H9 (cell line): ENCODE data around the gene MYLK3. TPM values are rescaled to one million over a fixed set of nuclear protein-coding genes. Genes with fewer than 3 reads are reported as not detected.

Experiments
- DNase-seq: peaks from one replicate; pipeline ENCODE4 v3.0.0-alpha.2; 2017
- H2AFZ ChIP-seq: one replicate; pipeline ENCODE4 v1.6.1; 2013; ENCODE audit warnings: mild to moderate bottlenecking, low read length, control low read depth, moderate library complexity
- H2AK5ac ChIP-seq: 2 replicates; pipeline ENCODE4 v1.6.1; 2013; ENCODE audit warnings: low read length, control low read depth, mixed read lengths; ENCODE audit not compliant: insufficient read length
- H2BK120ac ChIP-seq: one replicate; pipeline ENCODE4 v1.6.1; 2013; ENCODE audit warnings: low read depth, mild to moderate bottlenecking, low read length, control low read depth, inconsistent platforms; ENCODE audit not compliant: poor library complexity, severe bottlenecking
- H2BK12ac ChIP-seq: 2 replicates; pipeline ENCODE4 v1.6.1; 2013; ENCODE audit warnings: low read length, control low read depth, mixed read lengths, low read depth; ENCODE audit not compliant: insufficient read length
- H2BK15ac ChIP-seq: 2 replicates; pipeline ENCODE4 v1.6.1; 2013; ENCODE audit warnings: low read depth, low read length, control low read depth
- H2BK20ac ChIP-seq: one replicate; pipeline ENCODE4 v1.6.1; 2013; ENCODE audit warnings: low read depth, mild to moderate bottlenecking, low read length, control low read depth, inconsistent platforms; ENCODE audit not compliant: poor library complexity, severe bottlenecking
- H2BK5ac ChIP-seq: 2 replicates; pipeline ENCODE4 v1.6.1; 2013; ENCODE audit warnings: low read length, control low read depth, mixed read lengths; ENCODE audit not compliant: insufficient read length
- H3K14ac ChIP-seq: 2 replicates; pipeline ENCODE4 v1.6.1; 2013; ENCODE audit warnings: low read length, control low read depth; ENCODE audit not compliant: insufficient read depth
- H3K18ac ChIP-seq: 2 replicates; pipeline ENCODE4 v1.6.1; 2013; ENCODE audit warnings: low read depth, mild to moderate bottlenecking, mixed read lengths, low read length, control low read depth; ENCODE audit not compliant: insufficient read length
- H3K23ac ChIP-seq: 2 replicates; pipeline ENCODE4 v1.6.1; 2013; ENCODE audit warnings: low read length, control low read depth, mixed read lengths, low read depth; ENCODE audit not compliant: insufficient read length
- H3K23me2 ChIP-seq: 2 replicates; pipeline ENCODE4 v1.6.1; 2013; ENCODE audit warnings: low read depth, mild to moderate bottlenecking, mixed read lengths, low read length, control low read depth; ENCODE audit not compliant: insufficient read length, poor library complexity, severe bottlenecking
- H3K27ac ChIP-seq: 2 replicates; pipeline ENCODE4 v1.5.1; 2013; ENCODE audit warnings: low read length, control low read depth, mixed read lengths, low read depth; ENCODE audit not compliant: insufficient read length
- H3K27me3 ChIP-seq: 2 replicates; pipeline ENCODE4 v1.6.1; 2013; ENCODE audit warnings: low read length, control low read depth, inconsistent platforms; ENCODE audit not compliant: insufficient read depth
- H3K4ac ChIP-seq: 2 replicates; pipeline ENCODE4 v1.6.1; 2013; ENCODE audit warnings: low read depth, mild to moderate bottlenecking, control low read depth, inconsistent platforms, low read length, moderate library complexity
- H3K4me1 ChIP-seq: 2 replicates; pipeline ENCODE4 v1.6.1; 2013; ENCODE audit warnings: low read length, control low read depth, inconsistent platforms; ENCODE audit not compliant: insufficient read depth
- H3K4me2 ChIP-seq: 2 replicates; pipeline ENCODE4 v1.6.1; 2013; ENCODE audit warnings: low read length, control low read depth, mixed read lengths; ENCODE audit not compliant: insufficient read length, insufficient read depth
- H3K56ac ChIP-seq: 2 replicates; pipeline ENCODE4 v1.6.1; 2013; ENCODE audit warnings: low read depth, mild to moderate bottlenecking, mixed read lengths, low read length, control low read depth; ENCODE audit not compliant: insufficient read length
- H3K79me1 ChIP-seq: 2 replicates; pipeline ENCODE4 v1.6.1; 2013; ENCODE audit warnings: low read depth, mild to moderate bottlenecking, moderate library complexity, low read length, control low read depth, inconsistent platforms; ENCODE audit not compliant: insufficient read depth, poor library complexity, severe bottlenecking
- H3K79me2 ChIP-seq: 2 replicates; pipeline ENCODE4 v1.6.1; 2013; ENCODE audit warnings: low read length, control low read depth, inconsistent platforms; ENCODE audit not compliant: insufficient read depth
- H3K9ac ChIP-seq: 2 replicates; pipeline ENCODE4 v1.6.1; 2013; ENCODE audit warnings: low read length, control low read depth, mixed read lengths; ENCODE audit not compliant: insufficient read length; ENCODE audit errors: extremely low read depth
- H3K9me3 ChIP-seq: one replicate; pipeline ENCODE4 v1.6.1; 2013; ENCODE audit warnings: low read depth, low read length, inconsistent platforms; ENCODE audit not compliant: control insufficient read depth
- H3T11ph ChIP-seq: one replicate; pipeline ENCODE4 v1.6.1; 2013; ENCODE audit warnings: mild to moderate bottlenecking, low read length, control low read depth, inconsistent platforms
- H4K20me1 ChIP-seq: one replicate; pipeline ENCODE4 v1.6.1; 2013; ENCODE audit not compliant: control insufficient read depth, insufficient read length, insufficient read depth
- H4K5ac ChIP-seq: 2 replicates; pipeline ENCODE4 v1.6.1; 2013; ENCODE audit warnings: low read depth, mild to moderate bottlenecking, mixed read lengths, low read length, control low read depth; ENCODE audit not compliant: insufficient read length
- H4K8ac ChIP-seq: replicated peaks from 2 replicates; pipeline ENCODE4 v1.6.1; 2013; ENCODE audit warnings: low read length, control low read depth, mixed read lengths, low read depth; ENCODE audit not compliant: insufficient read length
- H4K91ac ChIP-seq: 2 replicates; pipeline ENCODE4 v1.6.1; 2013; ENCODE audit warnings: low read depth, mild to moderate bottlenecking, moderate library complexity, mixed read lengths, low read length, control low read depth; ENCODE audit not compliant: insufficient read length
- H3K27ac Mint-ChIP-seq, 3 experiments: 2 replicates in 2 of 3; 3 replicates in 1 of 3; pipeline ENCODE4 v1.8.0; 2020 to 2021; ENCODE audit warnings: mixed read lengths in 3 of 3, mild to moderate bottlenecking in 1 of 3, moderate library complexity in 1 of 3
- H3K27me3 Mint-ChIP-seq: 2 replicates; pipeline ENCODE4 v1.8.0; 2021; ENCODE audit warnings: low read depth, mild to moderate bottlenecking, moderate library complexity, mixed read lengths
- H3K36me3 Mint-ChIP-seq, 3 experiments: 2 replicates in 2 of 3; 3 replicates in 1 of 3; pipeline ENCODE4 v1.8.0; 2020 to 2021; ENCODE audit warnings: low read depth in 3 of 3, mixed read lengths in 3 of 3; ENCODE audit not compliant: insufficient read depth in 1 of 3
- H3K4me1 Mint-ChIP-seq, 2 experiments: 2 replicates each; pipeline ENCODE4 v1.8.0; 2020; ENCODE audit warnings: mixed read lengths in 2 of 2
- H3K4me3 Mint-ChIP-seq, 2 experiments: 2 replicates in 1 of 2; 3 replicates in 1 of 2; pipeline ENCODE4 v1.8.0; 2020 to 2021; ENCODE audit warnings: mild to moderate bottlenecking in 2 of 2, mixed read lengths in 2 of 2, moderate library complexity in 1 of 2
- H3K9me3 Mint-ChIP-seq, 2 experiments: 2 replicates in 1 of 2; 3 replicates in 1 of 2; pipeline ENCODE4 v1.8.0; 2020; ENCODE audit warnings: mild to moderate bottlenecking in 2 of 2, mixed read lengths in 2 of 2, moderate library complexity in 1 of 2
- WGBS: extraction: QIAGEN DNeasy Blood & Tissue Kit; methylation state at CpG from one replicate; pipeline ENCODE4 v1.1.7; 2013; ENCODE audit warnings: missing lambda C conversion rate, low lambda C conversion rate, mixed read lengths; ENCODE audit not compliant: insufficient read length; ENCODE audit errors: extremely low coverage; 5-methylcytosine and 5-hydroxymethylcytosine counted together
- total RNA-seq: library from RNA; stranded (reverse); gene quantifications from 2 replicates; pipeline ENCODE4 v1.2.1, GENCODE V29; 2021
- TF ChIP-seq, protein P1 (sequence below): fragments of 200-600 bp; sonication (generic); conservative IDR thresholded peaks from 3 replicates; pipeline ENCODE4 v1.8.0; 2021; ENCODE audit warnings: antibody characterized with exemption, mild to moderate bottlenecking

The MYLK3 gene
- total RNA-seq, 1 experiment from 2014 or later = 0.90 TPM

- Mint-ChIP-seq H3K27me3 (no peaks in the 10 kb centered on the region), H3K4me3 (peak overlapping the region; percentile 72 to 79), H3K4me1 (peaks cover 22% of the 10 kb centered on the region in 2 experiments), H3K36me3 (peaks cover 27 to 40% (median 27%) of the 10 kb centered on the region in 3 experiments), H3K9me3 (peaks cover 31 to 32% of the 10 kb centered on the region in 2 experiments), H3K27ac (peak overlapping the region in 2 of 3 experiments; percentile 35 to 85; a peak in 2 of 7 replicates)
- Histone ChIP-seq H3K27ac (no peak overlapping the region), H2BK20ac (no peak overlapping the region), H3K23me2 (peaks cover 4% of the 10 kb centered on the region), H3K4me1 (0 out of 2 replicates have a peak, but pooled peaks cover 5% of the 10 kb centered on the region), H2BK5ac (no peak overlapping the region), H2BK15ac (no peak overlapping the region), H3K14ac (no peak overlapping the region), H2AFZ (no peak overlapping the region), H3K27me3 (no peaks in the 10 kb centered on the region), H3K9ac (peak overlapping the region; percentile 67), H3K4me2 (peak overlapping the region; percentile 67), H3K79me2 (no peaks in the 10 kb centered on the region), H4K91ac (no peak overlapping the region), H3K79me1 (no peaks in the 10 kb centered on the region), H3K23ac (no peak overlapping the region), H3K9me3 (no peaks in the 10 kb centered on the region), H3K4ac (no peak overlapping the region), H4K5ac (no peak overlapping the region), H3K56ac (no peak overlapping the region), H4K20me1 (no peaks in the 10 kb centered on the region), H3T11ph (no peak overlapping the region), H2AK5ac (no peak overlapping the region), H2BK120ac (no peak overlapping the region), H4K8ac (no peak overlapping the region), H3K18ac (no peak overlapping the region), H2BK12ac (no peak overlapping the region)
- TF ChIP-seq, protein P1, sequence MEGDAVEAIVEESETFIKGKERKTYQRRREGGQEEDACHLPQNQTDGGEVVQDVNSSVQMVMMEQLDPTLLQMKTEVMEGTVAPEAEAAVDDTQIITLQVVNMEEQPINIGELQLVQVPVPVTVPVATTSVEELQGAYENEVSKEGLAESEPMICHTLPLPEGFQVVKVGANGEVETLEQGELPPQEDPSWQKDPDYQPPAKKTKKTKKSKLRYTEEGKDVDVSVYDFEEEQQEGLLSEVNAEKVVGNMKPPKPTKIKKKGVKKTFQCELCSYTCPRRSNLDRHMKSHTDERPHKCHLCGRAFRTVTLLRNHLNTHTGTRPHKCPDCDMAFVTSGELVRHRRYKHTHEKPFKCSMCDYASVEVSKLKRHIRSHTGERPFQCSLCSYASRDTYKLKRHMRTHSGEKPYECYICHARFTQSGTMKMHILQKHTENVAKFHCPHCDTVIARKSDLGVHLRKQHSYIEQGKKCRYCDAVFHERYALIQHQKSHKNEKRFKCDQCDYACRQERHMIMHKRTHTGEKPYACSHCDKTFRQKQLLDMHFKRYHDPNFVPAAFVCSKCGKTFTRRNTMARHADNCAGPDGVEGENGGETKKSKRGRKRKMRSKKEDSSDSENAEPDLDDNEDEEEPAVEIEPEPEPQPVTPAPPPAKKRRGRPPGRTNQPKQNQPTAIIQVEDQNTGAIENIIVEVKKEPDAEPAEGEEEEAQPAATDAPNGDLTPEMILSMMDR = no peak
- no peak for DNase-seq
- WGBS = no CpG with 5 or more reads among the region's 8 CpGs
These were observed 42.6 kb upstream of the MYLK3 start for GRCh38 chr16:46790599-46791270.
